Left ventricle myocardium superior (tissue), 1 donor: ENCODE measurements around the gene ZFAND4. TPM values are rescaled to one million over a fixed set of nuclear protein-coding genes. Genes with fewer than 3 reads are reported as not detected.
"Not testable (repeated sequence)": the region's sequence is repeated elsewhere in the genome, so short reads cannot be mapped to it uniquely, and the experiment has no call there.

Source experiments
- ATAC-seq: fragments of 200-7000 bp; cut with Tn5 transposase; one replicate; pipeline ENCODE4 v1.9.1; 2020; ENCODE audit warnings: mild to moderate bottlenecking, moderate library complexity
- DNase-seq: peaks from one replicate; pipeline ENCODE4 v3.0.0-alpha.2; 2020
- intact Hi-C: fragments of 100-400 bp; cut with micrococcal nuclease; formaldehyde crosslinking; loops from one replicate; pipeline ENCODE4 v1.11.0; 2022
- long read RNA-seq: library from polyadenylated mRNA; unstranded; transcript quantifications from one replicate; pipeline ENCODE4 v2.0.0, GENCODE V29; 2021
- total RNA-seq: library from RNA; stranded (reverse); fragmentation: NEBNext Ultra II Directional; extraction: Animal tissue kit (Norgen Biotek cat#: 25700); gene quantifications from one replicate; pipeline ENCODE4 v1.2.1, GENCODE V29; 2021
- donor health status: DM: no; HTN: yes; CAD: no; lungs with severe emphysema.

ZFAND4 gene
- 12.4 TPM for total RNA-seq
- long read RNA-seq, partial matches to known transcripts = 10 of 29 reads
- long read RNA-seq, other reads (novel, unspliced or antisense) = 18 of 29 reads

DNA sequence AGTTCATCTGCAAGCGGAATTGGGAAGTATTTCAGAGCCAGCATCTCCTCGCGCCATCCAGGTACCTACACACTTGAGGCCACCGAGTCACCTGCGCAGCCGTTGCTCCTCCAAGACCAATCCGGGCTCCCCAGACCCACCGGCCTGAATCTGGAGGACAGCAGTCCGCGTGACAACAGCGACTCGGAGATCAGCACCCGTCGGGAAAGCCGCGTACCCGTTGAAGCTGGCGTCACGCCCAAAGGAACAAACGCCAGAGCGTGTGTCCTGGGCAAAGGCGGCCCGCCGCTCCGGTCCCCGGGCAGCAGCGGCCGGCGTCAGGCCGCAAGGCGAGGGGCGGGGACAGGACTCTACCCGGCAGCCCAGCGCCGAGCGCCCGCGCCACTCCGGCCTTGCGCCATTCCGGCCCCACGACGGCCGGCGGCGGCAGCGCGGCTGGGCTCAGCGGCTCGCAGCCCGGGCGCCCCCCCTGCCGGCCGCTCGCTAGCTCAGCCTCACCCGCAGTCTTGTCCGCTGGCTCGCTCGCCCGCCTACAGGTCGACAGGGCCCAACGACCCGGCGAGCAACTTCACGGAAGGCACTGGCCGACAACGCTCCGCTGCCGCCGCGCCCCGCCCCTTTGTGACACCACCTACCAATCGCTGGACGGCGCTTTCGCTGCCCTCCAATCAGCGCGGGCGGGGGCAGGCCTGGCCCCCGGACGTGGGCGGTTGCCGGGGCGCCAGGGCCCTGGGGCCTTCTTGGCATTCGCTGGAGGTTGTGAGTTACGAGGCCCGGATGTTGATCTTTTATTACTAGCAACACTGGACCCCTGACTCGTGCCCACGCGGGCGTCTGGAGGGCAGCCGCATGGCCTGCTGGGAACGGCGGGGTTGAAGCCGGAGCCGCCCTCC is at the start of gene ZFAND4:
Gene ZFAND4, minus strand, starts transcription at position 592 of the 893 bp plus-strand sequence. CDS start 9,047 bp downstream, outside the sequence.
- ATAC-seq (peak; percentile 98), DNase-seq (peak; percentile 99)
- intact Hi-C loops = no loop called here

DNA sequence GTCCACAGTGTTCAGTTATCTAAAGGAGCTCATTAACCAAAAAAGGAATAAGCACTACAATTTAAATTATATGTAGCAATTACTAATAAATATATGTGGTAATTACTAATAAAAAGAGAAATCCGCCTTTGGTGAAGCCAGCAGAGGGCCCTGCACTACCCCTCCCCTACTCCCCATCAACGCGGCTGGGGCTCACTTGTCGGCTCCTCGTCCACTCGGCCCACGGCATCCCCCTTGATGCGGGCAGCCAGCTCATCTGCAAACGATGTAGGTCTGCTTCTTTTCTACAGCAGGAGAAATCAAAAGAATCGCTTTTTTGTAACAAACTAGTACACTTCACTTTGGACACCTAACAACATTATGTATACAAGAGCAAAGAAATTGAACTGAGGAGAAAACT is 48.9 kb upstream of the ZFAND4 start:
- intact Hi-C loops, DNase-seq, ATAC-seq: not testable (repeated sequence)

DNA sequence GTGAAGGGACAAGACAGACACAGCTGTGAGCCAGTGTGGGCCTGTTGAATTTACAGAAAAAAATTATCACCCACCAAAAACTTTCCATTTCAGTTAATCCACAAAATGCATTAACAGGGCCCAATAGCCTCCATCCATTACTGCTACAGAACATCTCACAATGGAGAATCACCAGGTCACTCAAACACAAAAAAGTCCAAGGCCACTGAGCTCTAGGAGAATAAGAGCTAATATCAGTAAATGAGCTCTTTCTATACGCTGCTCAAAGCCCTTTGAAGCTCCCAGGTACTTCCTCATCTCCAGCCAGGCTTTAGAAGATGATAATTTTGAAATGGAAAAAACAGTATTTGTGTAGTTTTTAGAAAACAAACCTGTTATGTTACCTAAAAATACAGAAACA is 45.1 kb upstream of the ZFAND4 start:
- DNase-seq, intact Hi-C loops, ATAC-seq: not testable (repeated sequence)

DNA sequence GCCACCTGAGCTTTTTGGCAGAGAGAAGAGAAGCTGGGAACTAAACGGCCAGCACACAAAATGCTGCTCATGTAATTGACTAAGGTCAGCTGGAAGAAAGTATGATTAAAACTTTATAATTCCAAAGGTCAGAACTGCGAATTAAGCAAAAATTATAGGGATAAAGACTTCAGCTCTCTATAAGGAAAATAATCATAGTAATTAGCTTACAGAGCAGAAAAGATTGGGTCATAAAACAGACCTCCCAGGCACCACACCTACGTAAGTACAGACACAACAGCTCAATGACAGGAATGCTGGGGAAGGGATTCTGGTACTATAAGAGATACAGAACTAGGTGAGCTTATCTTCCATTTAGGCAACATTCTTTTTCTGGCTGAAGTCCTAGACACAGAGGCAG is 44.5 kb upstream of the ZFAND4 start:
- intact Hi-C loops, ATAC-seq, DNase-seq: not testable (repeated sequence)

DNA sequence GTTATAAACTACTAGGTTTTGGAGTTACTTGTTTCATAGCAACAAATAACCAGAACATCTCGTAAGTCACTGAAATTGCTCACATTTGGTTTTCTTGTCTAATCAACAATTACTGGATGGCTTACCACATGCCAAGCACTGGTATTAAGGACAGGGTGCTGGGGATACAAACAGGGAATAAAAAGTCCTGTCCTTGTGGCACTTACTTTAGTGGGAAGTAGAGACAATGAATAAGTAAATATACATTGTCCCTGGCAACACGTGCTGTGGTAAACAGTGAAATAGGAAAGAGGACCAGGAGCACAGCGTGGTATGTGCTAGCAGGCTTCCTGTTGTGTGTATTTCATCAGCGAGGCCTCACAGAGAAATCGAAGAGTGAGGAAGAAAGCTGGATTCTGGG is 38.7 kb upstream of the ZFAND4 start:
- intact Hi-C loops, DNase-seq, ATAC-seq: not testable (repeated sequence)

DNA sequence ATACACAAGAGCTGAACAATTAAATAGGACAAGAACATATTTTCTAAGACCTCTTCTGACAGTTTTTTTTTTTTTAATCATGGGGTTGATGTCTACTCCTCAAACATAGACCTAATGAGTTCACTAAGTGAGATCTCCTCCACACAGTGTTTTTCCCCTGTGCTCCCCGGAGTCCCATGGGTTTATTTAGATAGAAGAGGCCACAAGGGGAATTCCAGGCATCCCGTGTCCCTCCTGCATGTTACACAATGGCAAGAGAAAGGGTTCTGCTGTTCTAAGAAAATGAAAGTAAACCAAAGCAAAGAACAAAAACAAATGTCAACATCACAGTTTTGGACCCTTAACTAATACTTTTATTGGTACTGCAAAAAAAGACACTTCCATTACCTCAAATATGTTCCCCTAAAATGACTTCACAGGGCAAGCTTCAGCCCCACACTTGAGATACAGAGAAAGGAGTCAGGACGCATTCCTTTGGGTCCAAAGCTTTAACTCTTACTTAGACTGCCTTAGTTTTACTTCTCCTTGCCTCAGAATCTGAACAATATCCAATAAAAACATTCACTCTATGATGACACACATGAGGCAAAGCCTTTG is 37.7 kb upstream of the ZFAND4 start:
- intact Hi-C loops, DNase-seq, ATAC-seq: not testable (repeated sequence)

DNA sequence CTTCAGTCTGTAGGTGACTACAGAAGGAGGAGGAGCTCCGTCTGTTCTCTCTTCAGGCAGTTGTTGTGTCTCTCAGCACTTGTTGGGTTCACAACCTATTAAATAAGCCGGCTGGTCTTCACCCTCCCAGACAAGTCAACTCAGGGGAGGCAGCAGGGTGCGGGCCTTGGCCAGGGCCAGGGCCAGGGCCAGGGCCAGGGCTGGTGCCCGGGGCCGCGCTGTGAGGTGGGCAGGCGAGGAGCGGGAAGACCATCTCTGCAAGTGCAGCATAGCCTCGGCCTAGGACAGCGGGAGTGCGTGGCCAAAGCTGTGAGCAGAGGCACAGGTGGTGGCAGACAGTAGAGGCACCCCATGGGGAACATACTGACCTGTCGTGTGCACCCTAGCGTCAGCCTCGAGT is 5.9 kb upstream of the ZFAND4 start:
- DNase-seq, ATAC-seq, intact Hi-C loops: not testable (repeated sequence)

DNA sequence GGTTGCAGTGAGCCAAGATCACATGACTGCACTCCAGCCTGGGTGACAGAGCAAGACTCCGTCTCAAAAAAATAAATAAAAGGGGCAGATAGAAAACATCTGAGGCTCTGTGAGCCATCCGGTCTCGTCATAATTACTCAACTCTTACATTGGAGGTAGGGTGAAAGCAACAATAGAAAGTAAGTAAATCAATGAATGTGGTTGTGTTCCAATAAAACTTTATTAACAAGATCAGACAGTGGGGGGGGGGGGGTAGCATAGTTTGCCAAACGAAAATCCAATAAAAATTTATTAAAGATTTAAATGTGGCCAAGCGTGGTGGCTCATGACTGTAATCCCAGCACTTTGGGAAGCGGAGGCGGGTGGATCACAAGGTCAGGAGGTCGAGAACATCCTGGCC is 2.8 kb upstream of the ZFAND4 start:
- DNase-seq (no peak), ATAC-seq (no peak)
- intact Hi-C loops = no loop called here

DNA sequence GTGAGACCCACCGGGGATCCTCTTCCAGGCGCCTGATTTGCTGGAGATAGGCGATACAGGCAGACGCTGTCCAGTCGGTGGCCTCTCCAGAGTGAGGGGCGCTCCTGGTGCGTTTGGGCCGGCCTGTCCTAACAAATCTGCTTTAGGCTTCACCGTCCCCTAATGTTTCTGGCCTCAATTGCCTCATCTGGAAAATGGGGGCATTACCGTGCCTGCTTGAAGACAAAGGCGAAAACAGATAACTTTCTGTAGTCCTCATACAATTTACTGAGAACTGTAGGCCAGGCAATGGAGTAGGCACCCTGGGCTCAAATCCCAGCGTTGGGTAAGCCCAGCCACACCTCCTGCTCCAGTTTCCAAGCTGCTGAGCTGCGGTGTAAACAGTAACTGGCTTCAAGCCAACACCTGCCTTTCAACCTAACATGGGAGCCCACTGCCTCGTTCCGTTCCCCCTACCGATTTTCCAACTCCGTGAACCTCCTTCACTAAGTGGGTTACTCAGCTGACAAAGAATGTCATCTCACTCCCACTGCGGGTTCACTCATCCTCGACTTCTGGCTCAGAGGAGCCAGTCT is 589 bp upstream of the ZFAND4 start:
- intact Hi-C loops = no loop called here
- DNase-seq (no peak), ATAC-seq (no peak)

DNA sequence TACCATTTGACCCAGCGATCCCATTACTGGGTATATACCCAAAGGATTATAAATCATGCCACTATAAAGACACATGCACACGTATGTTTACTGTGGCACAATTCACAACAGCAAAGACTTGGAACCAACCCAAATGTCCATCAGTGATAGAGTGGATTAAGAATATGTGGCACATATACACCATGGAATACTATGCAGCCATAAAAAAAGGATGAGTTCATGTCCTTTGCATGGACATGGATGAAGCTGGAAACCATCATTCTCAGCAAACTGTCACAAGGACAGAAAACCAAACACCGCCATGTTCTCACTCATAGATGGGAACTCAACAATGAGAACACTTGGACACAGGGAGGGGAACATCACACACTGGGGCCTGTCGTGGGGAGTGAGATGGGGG is 1.3 kb downstream of the ZFAND4 start:
- ATAC-seq, intact Hi-C loops, DNase-seq: not testable (repeated sequence)

DNA sequence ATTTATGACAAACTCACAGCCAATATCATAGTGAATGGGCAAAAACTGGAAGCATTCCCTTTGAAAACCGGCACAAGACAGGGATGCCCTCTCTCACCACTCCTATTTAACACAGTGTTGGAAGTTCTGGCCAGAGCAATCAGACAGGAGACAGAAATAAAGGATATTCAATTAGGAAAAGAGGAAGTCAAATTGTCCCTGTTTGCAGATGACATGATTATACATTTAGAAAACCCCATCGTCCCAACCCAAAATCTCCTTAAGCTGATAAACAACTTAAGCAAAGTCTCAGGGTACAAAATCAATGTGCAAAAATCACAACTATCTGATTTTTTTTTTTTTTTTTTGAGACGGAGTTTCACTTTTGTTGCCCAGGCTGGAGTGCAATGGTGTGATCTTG is 2.7 kb downstream of the ZFAND4 start:
- ATAC-seq, intact Hi-C loops, DNase-seq: not testable (repeated sequence)

DNA sequence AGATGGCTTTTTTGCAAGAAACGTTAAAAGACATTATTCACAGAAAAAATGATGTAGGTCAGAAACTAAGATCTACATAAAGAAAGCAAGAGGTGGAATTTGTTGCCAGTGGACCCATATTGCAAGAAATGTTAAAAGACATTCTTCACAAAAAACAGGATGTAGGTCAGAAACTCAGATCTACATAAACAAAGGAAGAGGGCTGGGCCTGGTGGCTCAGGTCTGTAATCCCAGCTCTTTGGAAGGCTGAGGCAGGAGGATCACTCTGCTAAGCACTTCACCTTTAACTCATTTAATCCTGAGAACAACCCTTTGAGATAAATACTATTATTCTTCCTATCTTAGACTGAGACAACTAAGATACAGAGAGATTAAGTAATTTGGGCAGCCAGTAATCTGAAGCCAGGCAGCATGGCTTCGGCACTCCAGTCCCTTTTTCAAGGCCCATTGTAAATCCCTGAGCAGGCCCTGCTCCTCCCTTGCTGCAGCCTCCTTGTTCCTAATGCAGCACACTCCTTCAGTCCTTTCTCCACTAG is 11.6 kb downstream of the ZFAND4 start:
- no peak for ATAC-seq
- intact Hi-C loops = no loop called here

DNA sequence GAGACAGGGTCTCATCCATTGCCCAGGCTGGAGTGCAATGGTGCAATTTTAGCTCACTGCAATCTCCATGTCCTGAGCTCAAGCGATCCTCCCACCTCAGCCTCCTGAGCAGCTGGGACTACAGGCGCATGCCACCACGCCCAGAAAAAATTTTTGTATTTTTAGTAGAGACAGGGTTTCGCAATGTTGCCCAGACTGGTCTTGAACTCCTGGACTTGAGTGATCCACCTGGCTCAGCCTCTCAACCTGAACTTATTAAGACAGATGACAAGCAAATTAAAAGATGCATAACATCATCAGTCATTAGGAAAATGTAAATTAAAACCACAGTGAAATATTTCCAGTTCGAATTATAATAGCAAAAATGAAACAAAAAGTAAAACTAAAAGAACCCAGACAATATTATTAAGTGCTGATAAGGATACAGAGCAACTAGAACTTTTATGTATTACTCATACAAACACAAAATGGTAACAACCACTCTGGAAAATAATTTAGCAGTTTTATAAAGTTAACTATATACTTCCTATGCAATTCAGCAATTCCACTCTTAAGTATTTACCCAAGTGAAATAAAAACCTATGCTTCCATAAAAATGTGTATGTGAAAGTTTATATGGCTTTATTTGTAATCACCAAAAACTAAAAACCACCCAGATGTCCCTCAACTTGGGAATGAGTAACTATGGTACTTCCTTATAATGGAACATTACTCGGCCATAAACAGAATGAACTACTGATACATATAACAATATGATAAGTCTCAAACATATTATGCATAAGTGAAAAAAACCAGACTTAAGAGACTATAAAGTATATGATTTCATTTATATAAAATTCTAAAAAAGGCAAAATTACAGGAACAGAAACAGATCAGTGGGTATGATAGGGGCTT is 15.3 kb downstream of the ZFAND4 start:
- ATAC-seq (no peak), DNase-seq (no peak)

More for the DNA sequence above, 11.6 kb downstream of the ZFAND4 start:
- no peak for DNase-seq

DNA sequence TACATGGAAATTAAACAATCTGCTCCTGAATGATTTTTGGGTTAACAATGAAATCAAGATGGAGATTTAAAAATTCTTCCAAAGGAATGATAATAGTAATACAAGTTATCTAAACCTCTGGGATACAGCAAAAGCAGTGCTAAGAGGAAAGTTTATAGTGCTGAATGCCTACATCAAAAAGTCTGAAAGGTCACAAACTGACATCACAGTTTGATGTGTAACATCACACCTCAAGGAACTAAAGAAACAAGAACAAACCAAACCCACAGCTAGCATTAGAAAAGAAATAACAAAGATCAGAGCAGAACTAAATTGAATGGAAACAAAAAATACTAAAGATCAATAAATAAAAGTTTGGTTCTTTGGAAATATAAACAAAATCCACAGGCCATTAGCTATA is 17.4 kb downstream of the ZFAND4 start:
- DNase-seq (no peak), ATAC-seq (no peak)
- intact Hi-C loops = no loop called here

More for the DNA sequence above, 15.3 kb downstream of the ZFAND4 start:
- intact Hi-C loops = no loop called here

DNA sequence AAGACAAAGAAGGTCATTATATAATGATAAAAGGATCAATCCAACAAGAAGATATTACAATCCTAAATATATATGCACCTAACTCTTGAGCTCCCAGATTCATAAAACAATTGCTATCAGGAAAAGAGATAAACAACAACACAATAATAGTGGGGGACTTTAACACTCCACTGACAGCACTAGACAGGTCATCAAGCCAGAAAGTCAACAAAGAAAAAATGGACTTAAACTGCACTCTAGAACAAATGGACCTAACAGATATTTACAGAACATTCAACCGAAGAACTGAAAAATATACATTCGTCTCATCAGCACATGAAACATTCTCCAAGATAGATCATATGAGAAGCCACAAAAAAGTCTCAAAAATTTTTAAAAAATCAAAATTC is 17.8 kb downstream of the ZFAND4 start:
- ATAC-seq, DNase-seq, intact Hi-C loops: not testable (repeated sequence)

DNA sequence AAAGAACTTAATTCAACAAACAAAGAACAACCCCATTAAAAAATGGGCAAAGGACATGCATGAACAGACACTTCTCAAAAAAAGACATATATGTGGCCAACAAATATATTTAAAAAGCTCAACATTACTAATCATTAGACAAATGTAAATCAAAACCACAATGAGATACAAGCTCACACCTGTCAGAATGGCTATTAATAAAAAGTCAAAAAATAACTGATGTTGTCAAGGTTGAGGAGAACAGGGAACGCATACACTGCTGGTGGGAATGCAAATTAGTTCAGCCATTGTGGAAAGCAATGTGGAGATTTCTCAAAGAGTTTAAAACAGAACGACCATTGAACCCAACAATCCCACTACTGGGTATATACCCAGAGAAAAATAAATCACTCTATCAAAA is 19.1 kb downstream of the ZFAND4 start:
- ATAC-seq (no peak), DNase-seq (no peak)
- intact Hi-C loops = no loop called here

DNA sequence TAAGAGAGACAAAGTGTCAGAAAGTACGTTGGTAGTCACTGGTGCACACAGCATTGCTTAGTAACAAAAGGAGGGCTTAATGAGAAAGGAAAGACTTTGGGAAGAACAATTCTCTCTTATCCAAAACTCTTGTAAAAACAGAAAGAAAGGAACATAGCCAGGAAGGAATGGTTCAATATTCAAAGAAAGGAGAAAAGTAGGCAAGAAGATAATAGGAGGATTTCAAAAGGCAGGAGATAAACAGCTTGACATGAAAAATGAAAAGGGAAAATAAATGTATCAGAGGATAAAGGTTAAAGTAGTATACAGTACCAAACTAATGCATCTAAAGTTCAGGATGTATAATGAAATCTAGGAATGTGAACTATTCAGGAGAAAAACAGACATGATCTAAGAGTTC is 20.1 kb downstream of the ZFAND4 start:
- DNase-seq (no peak), ATAC-seq (no peak)
- intact Hi-C loops = no loop called here

DNA sequence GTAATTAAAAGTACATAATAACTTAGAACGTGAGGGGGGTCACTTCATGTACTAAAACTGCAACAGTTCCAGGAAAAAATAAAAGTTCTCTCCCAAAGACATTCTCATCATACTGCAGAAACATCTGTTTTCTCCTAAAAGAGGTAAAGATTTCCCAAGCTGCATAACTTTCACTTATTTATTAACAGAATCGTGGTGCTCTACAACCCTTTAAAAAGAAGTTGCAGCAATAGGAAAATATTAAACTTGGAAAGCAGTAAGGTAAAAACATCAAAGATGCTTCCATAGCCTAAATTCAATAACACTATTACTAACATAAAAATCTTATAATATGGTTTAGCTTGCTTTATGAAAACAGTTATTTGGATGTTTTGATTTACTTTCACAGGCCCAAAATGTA is 23.3 kb downstream of the ZFAND4 start:
- ATAC-seq = no peak
- DNase-seq = no peak
- intact Hi-C loops = no loop called here

DNA sequence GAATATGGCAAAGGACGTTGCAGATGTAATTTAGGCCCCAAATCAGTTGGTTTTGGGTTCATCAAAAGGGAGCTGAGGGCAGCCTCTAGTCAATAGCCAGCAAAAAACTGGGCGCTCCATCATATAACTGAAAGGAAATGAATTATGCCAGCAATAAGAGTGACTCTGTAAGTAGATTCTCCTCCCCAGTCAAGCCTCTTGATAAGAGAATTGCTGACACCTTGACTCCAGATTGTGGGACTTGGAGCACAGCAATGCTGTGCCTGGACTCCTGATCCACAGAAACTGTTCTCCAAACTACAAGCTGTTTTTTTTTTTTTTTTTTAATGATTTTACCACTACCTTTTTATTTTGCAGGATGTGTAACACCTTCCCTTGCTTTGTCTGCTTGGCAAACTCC is 25.5 kb downstream of the ZFAND4 start:
- DNase-seq = no peak
- peak; percentile 71 for ATAC-seq
- intact Hi-C loops = no loop called here
